PC-9 (cell line): ENCODE data around the gene ARSI.

Source experiments
- CTCF ChIP-seq: fragments of 200-600 bp; sonication (generic); conservative IDR thresholded peaks from 2 replicates; pipeline ENCODE4 v1.6.1; 2017; ENCODE audit warnings: mixed run types, antibody characterized with exemption, mild to moderate bottlenecking, moderate library complexity
- EZH2 ChIP-seq: fragments of 200-600 bp; sonication (generic); IDR thresholded peaks from 2 replicates; pipeline ENCODE4 v1.8.0; 2017; ENCODE audit warnings: antibody characterized with exemption, low read depth

- TF ChIP-seq CTCF (no peak), EZH2 (no peak)
These were observed 30.7 kb upstream of the ARSI start for GRCh38 chr5:150333400-150333799.
